Lung (tissue), 12 donors: Measurements from ENCODE around the gene NDUFB6. TPM values are rescaled to one million over a fixed set of nuclear protein-coding genes. Genes with fewer than 3 reads are reported as not detected.
"Not testable (repeated sequence)": the region's sequence is repeated elsewhere in the genome, so short reads cannot be mapped to it uniquely, and the experiment has no call there.

ENCODE experiments used
- ATAC-seq: fragments of 200-7000 bp; cut with Tn5 transposase; one replicate; pipeline ENCODE4 v1.9.1; 2020; ENCODE audit warnings: moderate number of reproducible peaks; ENCODE audit not compliant: insufficient read depth, low FRiP score
- DNase-seq, 3 donors: peaks; one replicate each; pipeline ENCODE4 v3.0.0-alpha.2; 2013 to 2017
- H3K27ac ChIP-seq, 2 donors: one replicate each; pipeline ENCODE4 v1.5.1; 2013; ENCODE audit warnings: mild to moderate bottlenecking in 2 of 2, moderate library complexity in 2 of 2, control low read depth in 1 of 2, inconsistent platforms in 1 of 2, low read depth in 1 of 2, low read length in 1 of 2
- H3K27me3 ChIP-seq, 3 donors: one replicate each; pipeline ENCODE4 v1.5.1; 2013; ENCODE audit warnings: low read length in 2 of 3; ENCODE audit not compliant: control insufficient read depth in 3 of 3, insufficient read depth in 3 of 3
- H3K36me3 ChIP-seq, 4 donors: one replicate each; pipeline ENCODE4 v1.5.1; 2013; ENCODE audit warnings: low read length in 4 of 4, mild to moderate bottlenecking in 1 of 4, moderate library complexity in 1 of 4; ENCODE audit not compliant: control insufficient read depth in 4 of 4, insufficient read depth in 4 of 4
- H3K4me1 ChIP-seq, 5 donors: one replicate each; pipeline ENCODE4 v1.5.1; 2013; ENCODE audit warnings: low read length in 5 of 5, mild to moderate bottlenecking in 2 of 5, moderate library complexity in 1 of 5; ENCODE audit not compliant: control insufficient read depth in 5 of 5, insufficient read depth in 5 of 5
- H3K4me3 ChIP-seq: one replicate; pipeline ENCODE4 v1.5.1; 2013; ENCODE audit warnings: mild to moderate bottlenecking, control low read depth, moderate library complexity
- H3K9ac ChIP-seq, 2 donors: one replicate each; pipeline ENCODE4 v1.5.1; 2013; ENCODE audit warnings: low read length in 2 of 2, control low read depth in 1 of 2; ENCODE audit not compliant: insufficient read depth in 1 of 2
- H3K9me3 ChIP-seq, 4 donors: one replicate each; pipeline ENCODE4 v1.5.1; 2013; ENCODE audit warnings: low read length in 3 of 4, mild to moderate bottlenecking in 1 of 4, moderate library complexity in 1 of 4; ENCODE audit not compliant: control insufficient read depth in 4 of 4, insufficient read depth in 3 of 4
- WGBS, 2 donors: extraction: QIAGEN DNeasy Blood & Tissue Kit; methylation state at CpG; one replicate each; pipeline ENCODE4 v1.1.7; 2013; 5-methylcytosine and 5-hydroxymethylcytosine counted together
- polyA plus RNA-seq, 2 donors: library from polyadenylated mRNA; stranded (reverse); fragments of 200-250 nt; gene quantifications; one replicate each; pipeline ENCODE4 v1.2.1, GENCODE V29; 2013
- total RNA-seq, 2 donors: library from RNA; depleted of rRNA in 1 of 2; stranded (reverse); fragments of >200 nt in 1 of 2; gene quantifications; one replicate each; pipeline ENCODE4 v1.2.1, GENCODE V29; 2014 to 2021
- TF ChIP-seq, protein P1 (sequence below): IDR thresholded peaks from 2 replicates; pipeline ENCODE4 v1.5.1; 2012; ENCODE audit warnings: mild to moderate bottlenecking; ENCODE audit errors: control extremely low read depth, extremely low read depth
- donor health status: control.
- donor health status: control.
- donor health status: Bipolar disorder and iron deficiency.
- donor health status: healthy.
- donor health status: DM: yes; HTN: yes; CAD: no.

NDUFB6 gene
- total and polyA plus RNA-seq, 4 donors: 34.4 to 48.6 (median 42.2) TPM

DNA sequence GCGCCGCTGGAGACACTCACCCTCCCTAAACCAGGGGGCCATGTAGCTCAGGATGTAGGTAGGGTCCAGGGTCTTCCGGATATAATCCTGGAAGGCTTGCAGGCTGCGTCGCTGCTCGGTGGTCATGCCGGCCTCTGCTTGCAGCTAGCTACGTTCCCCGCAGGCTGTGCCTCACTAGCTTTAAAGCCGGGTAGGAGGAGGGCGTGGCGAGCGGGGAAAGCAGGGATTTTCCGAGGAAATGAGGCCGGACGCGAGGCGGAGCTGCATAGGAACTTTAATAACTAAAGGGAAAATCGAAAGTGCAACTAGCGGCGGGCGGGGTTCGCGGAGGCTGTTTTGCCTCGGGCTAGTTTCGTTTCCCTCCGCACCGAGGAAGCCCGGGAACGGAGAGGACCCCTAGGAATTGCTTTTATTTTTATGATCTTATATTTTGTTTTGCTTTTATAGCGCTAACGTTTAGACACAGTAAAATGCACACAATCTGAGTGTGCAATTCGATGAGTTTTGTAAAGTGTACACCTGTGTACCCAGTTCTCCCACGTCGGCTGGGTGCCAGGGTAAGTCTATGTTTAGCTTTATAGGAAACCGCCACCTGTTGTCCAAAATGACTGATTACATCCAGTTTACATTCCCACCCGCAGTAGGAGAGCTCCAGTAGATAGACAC lies 46.8 kb downstream of the NDUFB6 start, which contains the start of gene RIGI:
RIGI (minus strand) TSS at position 156 of the 666 bp plus-strand sequence; CDS start at position 126, 30 bp downstream.
- ATAC-seq (peak; percentile 92), DNase-seq (peak; percentile 95 to 97 (median 96))
- 0 to 1% methylated on average over 37 of the region's 37 CpGs for WGBS, 2 donors
- H3K9me3 ChIP-seq: no peaks in the 10 kb centered on the region
- TF ChIP-seq, protein P1, sequence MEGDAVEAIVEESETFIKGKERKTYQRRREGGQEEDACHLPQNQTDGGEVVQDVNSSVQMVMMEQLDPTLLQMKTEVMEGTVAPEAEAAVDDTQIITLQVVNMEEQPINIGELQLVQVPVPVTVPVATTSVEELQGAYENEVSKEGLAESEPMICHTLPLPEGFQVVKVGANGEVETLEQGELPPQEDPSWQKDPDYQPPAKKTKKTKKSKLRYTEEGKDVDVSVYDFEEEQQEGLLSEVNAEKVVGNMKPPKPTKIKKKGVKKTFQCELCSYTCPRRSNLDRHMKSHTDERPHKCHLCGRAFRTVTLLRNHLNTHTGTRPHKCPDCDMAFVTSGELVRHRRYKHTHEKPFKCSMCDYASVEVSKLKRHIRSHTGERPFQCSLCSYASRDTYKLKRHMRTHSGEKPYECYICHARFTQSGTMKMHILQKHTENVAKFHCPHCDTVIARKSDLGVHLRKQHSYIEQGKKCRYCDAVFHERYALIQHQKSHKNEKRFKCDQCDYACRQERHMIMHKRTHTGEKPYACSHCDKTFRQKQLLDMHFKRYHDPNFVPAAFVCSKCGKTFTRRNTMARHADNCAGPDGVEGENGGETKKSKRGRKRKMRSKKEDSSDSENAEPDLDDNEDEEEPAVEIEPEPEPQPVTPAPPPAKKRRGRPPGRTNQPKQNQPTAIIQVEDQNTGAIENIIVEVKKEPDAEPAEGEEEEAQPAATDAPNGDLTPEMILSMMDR: peak; percentile 31
- H3K4me3 ChIP-seq: peak within 1 kb of the TSS; percentile 69
- H3K9ac ChIP-seq: peak within 1 kb of the TSS; percentile 52 to 96
- no peaks in the 10 kb centered on the region for H3K27me3 ChIP-seq
- H3K36me3 ChIP-seq: peaks cover 0 to 1% (median 0%) of the 10 kb centered on the region in 4 donors
- peaks cover 0 to 19% (median 4%) of the 10 kb centered on the region in 5 donors for H3K4me1 ChIP-seq
- peak within 1 kb of the TSS; percentile 46 to 92 for H3K27ac ChIP-seq

DNA sequence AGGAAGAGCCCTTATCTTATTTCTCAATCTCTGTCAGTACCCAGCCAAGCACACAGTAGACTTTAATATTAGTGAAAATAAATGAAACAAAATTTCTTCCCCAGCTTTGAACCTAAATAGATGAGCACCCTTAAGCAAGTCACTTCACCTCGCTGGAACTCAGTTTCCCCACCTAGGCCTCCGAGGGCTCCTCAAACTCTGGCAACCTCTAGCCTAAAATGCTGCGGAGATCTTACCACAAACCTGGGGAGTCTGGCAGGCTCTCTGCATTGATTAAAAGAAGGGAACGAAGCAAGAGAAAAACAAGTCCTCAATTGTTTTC lies 47.3 kb downstream of the NDUFB6 start:
- H3K4me1 ChIP-seq: peaks cover 0 to 19% (median 6%) of the 10 kb centered on the region in 5 donors
- peaks cover 0 to 1% (median 0%) of the 10 kb centered on the region in 4 donors for H3K36me3 ChIP-seq
- 0% methylated on average over 4 of the region's 4 CpGs for WGBS, 2 donors
- H3K27ac ChIP-seq: peak overlapping the region; percentile 9 to 90
- DNase-seq (no peak), ATAC-seq (no peak)
- TF ChIP-seq, protein P1: no peak
- peak overlapping the region; percentile 69 for H3K4me3 ChIP-seq
- no peaks in the 10 kb centered on the region for H3K27me3 ChIP-seq
- peak overlapping the region; percentile 52 to 96 for H3K9ac ChIP-seq
- no peaks in the 10 kb centered on the region for H3K9me3 ChIP-seq

DNA sequence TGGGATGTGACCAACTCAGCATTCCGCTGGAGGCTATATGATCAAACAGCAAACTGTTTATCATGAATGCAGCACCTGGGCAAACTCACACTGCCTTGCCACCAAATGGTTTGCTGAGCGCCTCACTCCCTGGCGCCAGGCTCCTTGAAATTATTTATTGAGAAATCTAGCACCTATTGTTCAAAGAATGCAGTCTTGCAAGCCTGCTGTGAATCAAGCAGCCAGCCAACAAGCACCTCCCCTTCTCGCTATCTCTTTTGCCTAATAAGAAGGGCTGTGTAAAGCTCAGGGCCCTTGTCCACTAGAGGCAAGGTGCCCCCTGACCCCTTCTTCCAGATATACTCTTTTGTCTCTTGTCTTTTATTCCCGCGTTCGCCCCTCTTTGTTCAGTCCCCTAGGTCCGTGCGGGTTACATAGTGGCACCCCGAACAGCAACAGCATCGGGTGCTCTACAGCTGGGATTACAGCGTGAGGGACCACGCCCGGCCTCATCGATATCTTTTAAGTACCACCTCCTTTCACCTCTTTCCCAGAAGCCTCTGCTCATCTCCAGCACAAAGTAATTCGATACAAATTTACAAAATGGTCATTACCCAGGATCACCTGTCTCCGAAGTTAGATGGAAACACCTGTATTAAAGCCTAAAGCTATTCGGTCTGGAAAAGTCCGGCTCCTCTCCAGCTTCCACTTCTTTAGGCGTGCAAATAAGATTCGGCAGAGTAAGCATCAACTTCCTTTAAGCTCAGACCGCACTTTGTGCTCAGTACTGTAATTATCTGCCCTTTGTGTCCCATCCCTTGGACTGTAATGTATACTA lies 47.9 kb downstream of the NDUFB6 start:
- H3K27me3 ChIP-seq: no peaks in the 10 kb centered on the region
- H3K4me3 ChIP-seq: peak overlapping the region; percentile 69
- H3K9me3 ChIP-seq: no peaks in the 10 kb centered on the region
- peaks cover 0 to 1% (median 0%) of the 10 kb centered on the region in 4 donors for H3K36me3 ChIP-seq
- peaks cover 0 to 20% (median 6%) of the 10 kb centered on the region in 5 donors for H3K4me1 ChIP-seq
- DNase-seq (peak; percentile 42 to 62 (median 50)), ATAC-seq (peak; percentile 16)
- H3K9ac ChIP-seq: peak overlapping the region in 1 of 2 donors; percentile 96
- 18 to 36% methylated on average over 22 of the region's 22 CpGs for WGBS, 2 donors
- TF ChIP-seq, protein P1: no peak
- peak overlapping the region; percentile 46 to 90 for H3K27ac ChIP-seq

DNA sequence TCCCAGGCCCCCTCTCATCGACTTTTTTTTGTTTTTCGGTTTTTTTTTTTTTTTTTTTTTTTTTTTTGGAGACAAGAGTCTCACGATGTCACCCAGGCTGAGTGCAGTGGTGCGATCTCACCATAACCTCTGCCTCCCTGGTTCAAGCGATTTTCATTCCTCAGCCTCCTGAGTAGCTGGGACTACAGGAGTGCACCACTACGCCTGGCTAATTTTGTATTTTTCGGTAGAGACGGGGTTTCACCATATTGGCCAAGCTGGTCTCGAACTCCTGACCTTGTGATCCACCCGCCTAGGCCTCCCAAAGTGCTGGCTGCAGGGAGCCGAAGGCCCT lies 48.4 kb downstream of the NDUFB6 start:
- DNase-seq: peak in 1 of 3 donors; percentile 10
- H3K9me3 ChIP-seq, ATAC-seq, H3K27me3 ChIP-seq, H3K36me3 ChIP-seq, H3K9ac ChIP-seq: not testable (repeated sequence)
- WGBS, 2 donors: 78 to 86% methylated on average over 11 of the region's 11 CpGs
- Histone ChIP-seq H3K4me1 (peaks cover 0 to 20% (median 6%) of the 10 kb centered on the region in 5 donors), H3K27ac (peak overlapping the region in 1 of 2 donors; percentile 90), H3K4me3 (peak overlapping the region; percentile 69)
